ENCODE data around the gene SESN1.
A peak's percentile ranks its signal among the peaks of the same experiment; 100 is the strongest.

Gene SESN1

DNA sequence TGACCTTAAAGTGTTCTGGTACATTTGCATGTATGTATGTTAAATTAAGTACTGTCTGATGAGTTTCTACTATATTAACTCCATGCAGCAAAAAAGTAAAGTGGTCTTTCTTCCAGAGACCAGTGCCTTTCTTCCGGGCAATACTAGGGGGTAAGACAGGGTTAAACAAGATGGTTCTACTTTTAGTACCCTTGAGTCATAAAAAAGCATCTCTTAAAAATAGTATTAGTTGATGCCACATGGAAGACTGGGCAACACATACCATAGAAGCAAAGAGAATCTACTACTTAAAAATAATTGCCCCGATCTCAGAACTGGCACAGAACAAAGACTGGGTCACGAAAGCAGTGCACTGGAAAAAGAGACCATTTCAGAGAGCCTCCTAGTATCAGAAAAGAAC, 66.2 kb downstream of the SESN1 start:
- no peak for DNase-seq (ENCODE audit: low spot score)

DNA sequence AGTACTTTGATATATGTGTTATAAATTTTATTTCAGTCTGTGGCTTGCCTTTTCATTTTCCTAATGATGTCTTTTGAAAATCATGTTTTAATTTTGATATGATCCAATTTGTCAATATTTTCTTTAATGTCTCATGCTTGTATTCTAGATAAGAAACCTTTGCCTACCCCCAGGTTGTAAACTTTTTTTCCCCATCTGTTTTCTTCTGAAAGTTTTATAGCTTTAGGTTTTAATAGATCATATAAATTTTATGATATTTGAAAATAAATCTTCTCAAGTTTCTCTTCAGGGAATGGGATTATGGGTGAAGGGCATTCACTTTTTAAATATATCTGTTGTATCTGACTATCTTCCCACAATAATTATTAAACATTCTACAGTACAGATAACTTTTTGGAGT, 66.7 kb downstream of the SESN1 start:
- DNase-seq (ENCODE audit: low spot score), result no peak

DNA sequence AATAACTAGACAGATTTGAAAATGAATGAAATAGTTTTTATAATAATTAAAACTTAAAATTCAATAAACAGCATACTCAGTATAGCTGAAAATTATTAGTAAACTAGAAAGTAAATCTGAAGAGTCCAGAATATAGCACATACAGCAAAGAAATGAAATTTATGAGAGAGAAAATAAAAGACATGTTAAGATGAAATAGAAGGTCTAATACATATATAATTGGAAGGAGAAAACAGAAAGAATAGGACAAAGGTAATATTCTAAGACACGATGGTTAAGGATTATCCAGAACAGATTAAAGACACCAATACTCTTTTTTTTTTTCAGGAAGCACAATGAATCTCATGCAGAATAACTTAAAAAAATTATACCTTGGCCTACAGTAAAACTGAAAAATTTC, 69.0 kb downstream of the SESN1 start:
- DNase-seq (ENCODE audit: low spot score), result no peak

DNA sequence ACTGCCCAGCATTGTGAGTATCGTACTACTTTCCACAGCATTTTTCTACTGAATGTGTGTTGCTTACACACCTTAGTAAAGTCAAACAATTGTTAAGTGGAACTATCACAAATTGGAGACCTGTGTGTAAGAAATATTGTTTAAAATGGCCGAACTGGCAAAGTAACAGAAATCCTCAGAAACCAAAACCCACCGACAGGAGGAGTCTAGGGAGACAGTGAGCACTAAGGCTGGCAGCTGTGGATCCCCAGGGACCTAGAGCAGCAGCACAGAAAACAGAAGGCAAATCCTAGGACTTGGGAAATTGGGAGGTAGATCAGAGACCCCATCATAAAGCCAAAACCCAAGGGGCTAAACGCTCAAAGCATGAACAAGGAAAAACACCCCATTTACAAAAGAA, 69.9 kb downstream of the SESN1 start:
- DNase-seq (ENCODE audit: low spot score), result peak; percentile 7

GRCh38 chr6:109024368-109024767, 70.3 kb downstream of the SESN1 start:
- peak; percentile 6 for DNase-seq (ENCODE audit: low spot score)

- DNase-seq (ENCODE audit: low spot score), result no peak
Measured at GRCh38 chr6:109023356-109023925, 71.2 kb downstream of the SESN1 start.

GRCh38 chr6:109021870-109022269, 72.8 kb downstream of the SESN1 start:
- DNase-seq (ENCODE audit: low spot score), result no peak

GRCh38 chr6:109019911-109020310, 74.7 kb downstream of the SESN1 start:
- no peak for DNase-seq (ENCODE audit: low spot score)

DNA sequence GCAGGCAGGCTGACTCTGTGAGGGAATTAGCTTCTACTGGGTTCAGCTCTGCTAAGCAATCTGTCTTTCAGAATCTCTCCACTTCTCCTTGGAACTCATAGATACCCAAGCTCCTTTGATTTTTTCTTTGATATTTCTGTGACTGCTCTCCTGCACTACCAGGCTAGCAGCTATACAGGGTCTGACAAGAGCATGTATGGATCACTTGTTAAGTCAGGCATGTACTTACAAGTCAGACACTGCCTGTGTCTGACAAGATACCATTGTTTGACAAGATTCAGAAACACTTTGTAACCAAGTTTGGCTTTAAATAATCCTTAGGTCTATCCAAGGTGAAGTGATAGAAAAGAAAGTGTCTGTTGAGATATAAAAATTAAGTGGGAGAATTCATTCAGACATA, 79.5 kb downstream of the SESN1 start:
- DNase-seq (ENCODE audit: low spot score), result no peak

GRCh38 chr6:109014606-109015005, 80.0 kb downstream of the SESN1 start:
- DNase-seq (ENCODE audit: low spot score), result no peak

DNA sequence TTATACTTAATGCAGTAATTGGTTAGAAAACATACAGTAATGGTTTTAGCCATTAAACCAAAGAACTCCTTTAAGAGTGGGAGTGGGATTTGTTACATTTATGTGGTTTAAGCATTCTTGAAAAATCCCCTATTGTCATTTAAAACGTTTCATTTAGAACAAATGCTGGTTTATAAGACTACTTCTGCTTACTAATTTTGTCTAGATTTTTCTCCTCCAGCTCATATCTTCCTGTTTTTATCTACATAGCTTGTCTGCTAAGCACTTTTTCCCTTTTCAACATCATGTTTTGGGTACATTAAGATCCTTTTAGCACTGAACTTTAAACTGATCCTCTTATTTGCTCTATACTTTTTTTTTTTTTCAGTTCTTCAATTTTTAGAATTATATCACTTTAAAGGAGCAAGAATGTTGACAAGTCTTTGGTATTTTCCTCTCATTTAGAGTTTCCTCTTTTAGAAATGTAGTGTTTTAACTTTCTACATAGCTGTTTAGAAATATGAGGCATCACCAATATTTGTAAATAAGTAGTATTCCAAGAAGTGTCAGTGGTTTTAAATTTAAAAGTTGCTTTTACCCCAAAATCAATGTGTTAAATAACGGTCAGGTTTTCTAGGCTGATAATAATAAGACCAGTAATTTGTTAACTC, 80.9 kb downstream of the SESN1 start:
- no peak for DNase-seq (ENCODE audit: low spot score)

DNA sequence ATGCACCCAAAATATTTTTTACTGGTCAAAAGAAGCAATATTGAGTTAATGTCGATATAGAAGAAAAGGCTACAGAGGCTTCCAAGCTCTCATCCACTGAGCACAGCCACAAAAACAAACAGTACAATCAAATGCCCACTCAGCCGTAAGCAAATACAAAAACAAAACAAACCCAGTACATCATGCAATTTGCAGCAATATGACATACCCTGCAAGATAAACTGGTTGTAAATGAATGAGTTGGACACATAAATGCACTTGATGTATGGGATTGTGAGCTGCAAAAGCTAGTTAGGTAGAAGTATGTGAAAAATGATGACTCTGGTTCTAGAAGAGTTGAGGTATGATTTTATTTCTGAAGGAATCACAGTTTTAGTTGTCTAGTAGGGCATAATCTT, 83.9 kb downstream of the SESN1 start:
- no peak for DNase-seq (ENCODE audit: low spot score)

DNA sequence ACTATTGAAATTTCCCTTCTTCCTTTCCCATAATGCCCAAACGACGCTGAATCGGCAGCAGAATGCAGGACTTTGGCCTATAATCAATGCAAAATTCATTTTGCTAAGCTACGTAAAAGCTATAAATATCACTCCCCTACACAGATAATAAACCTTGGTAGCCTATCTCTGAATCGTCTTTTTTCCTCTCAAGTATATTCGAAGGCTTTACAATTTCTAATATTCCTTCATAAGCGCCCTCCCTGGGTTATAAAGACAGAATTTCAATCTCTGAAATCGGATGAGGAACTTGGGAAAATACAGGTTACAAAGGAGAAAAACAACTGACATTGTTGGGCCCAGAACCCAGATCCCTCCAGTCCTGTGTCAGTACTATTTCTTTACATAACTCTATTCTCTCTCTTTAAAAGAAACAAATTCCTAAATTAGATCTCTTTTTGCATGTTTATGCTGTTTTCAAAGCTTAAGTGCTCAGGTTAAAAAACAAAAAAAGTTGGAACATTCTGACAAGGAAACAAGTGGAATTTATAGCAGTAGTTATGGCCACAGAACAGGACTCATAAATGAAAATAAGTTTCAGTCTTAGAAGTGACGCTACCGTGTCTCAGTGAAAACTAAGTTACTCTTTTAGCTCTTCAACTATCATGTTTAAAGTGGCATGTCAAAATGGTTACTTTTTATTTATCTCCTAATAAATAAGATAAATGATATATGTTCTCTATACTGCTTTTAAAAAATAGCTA, 84.5 kb downstream of the SESN1 start:
- DNase-seq (ENCODE audit: low spot score), result no peak

DNA sequence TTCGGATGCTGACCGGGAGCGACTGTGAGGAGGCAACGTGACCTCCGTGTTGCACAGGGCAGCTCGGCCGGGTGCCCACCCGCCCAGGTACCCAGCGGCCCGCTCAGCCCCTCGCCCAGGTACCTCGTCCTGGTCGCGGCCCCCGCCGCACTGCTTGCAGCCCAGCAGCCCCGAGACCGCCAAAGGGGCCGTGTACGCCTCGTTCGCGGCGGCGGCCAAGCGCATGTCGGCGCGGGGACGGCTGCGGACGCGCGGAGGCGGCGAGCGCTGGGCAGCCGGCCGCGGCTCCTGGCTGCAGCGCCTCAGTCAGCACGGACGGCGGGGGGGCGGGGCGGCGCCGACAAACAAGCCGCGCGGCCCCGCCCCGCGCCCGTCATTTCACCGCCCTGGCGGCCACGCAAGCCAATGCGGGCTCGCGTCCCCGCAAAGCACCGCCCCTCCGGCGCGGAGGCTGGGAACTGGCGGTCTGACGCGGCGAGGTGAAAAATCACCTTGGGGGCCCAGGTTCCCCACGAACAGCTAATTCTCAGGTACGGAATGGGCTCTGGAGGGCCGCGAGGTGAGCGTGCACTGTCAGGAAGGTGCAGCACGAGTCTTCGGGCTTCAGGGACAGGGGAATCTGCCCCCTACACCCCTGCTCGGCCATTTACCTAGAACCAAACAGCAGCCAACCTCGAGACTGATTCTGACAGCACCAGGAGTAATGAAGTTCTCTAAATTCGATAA, 85.2 kb downstream of the SESN1 start:
- DNase-seq (ENCODE audit: low spot score), result peak; percentile 96

DNA sequence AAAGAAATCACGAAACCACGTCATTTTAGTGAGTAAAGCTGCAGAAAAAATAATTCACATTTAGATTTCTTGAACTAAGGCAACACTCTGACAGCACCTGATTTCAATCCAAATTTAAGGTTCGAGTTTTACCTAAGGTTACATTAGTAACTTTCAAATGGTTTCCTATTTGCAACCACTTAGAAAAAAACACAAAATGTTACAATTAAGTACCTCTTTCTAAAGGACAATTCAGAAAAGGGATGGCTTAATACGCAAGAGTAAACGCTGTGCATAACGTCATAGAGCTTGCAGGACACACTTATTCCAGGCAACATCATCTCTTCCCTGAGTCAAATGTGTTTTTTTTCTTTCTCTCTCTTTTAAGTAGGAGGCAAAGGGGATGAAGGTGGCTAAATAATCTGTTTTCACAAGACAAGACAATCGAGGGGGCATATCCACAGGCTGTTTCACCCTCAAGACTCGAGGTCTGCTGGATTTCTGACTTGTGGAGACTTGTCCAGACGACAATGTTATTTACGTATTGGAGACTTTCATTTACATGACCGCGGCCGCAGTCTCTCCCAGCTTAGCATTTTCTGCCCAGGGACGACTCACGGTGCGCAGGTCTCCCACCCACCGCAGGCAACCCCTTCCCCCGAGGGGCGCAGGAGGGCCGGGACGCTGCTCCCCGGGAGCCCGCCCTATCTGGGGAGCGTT, 86.0 kb downstream of the SESN1 start:
- peak; percentile 22 for DNase-seq (ENCODE audit: low spot score)

GRCh38 chr6:109008054-109008453, 86.6 kb downstream of the SESN1 start:
- no peak for DNase-seq (ENCODE audit: low spot score)

DNA sequence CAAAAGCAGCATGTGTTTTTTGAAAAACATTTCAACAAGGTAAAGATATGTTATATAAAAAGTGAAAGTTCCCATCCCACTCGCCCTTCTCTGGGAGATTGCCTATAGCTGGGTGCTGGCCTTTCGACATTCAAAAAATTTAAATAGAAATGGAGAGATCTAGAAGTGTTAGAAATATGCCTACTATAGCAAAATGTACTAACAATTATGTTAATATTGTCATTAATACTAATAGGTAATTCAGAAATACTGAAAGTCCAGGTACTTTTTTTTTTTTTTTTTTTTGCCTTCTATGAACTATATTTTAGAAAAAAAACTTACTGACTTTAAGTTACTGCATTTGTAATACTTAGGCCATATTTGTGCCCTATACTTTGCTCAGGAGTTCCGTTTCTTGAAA, 87.1 kb downstream of the SESN1 start:
- no peak for DNase-seq (ENCODE audit: low spot score)

DNA sequence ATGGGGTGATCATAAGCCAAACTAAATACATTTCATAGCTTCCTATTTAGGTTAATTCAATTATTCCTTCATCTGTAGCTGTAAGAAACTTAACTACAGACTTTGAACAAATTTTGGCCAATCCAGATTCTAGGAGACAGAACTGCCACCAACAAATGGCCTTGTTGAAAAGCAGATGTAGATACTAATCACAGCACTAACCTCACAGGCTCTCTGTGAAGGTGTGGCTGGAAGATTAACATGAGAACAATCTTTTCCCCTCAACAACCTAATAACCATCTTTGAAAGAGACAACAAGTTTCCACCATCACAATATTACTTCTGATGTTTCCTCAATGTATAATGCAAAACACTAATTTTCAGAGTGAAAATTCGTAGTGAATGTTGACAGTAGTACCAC, 87.8 kb downstream of the SESN1 start:
- DNase-seq (ENCODE audit: low spot score), result no peak

DNA sequence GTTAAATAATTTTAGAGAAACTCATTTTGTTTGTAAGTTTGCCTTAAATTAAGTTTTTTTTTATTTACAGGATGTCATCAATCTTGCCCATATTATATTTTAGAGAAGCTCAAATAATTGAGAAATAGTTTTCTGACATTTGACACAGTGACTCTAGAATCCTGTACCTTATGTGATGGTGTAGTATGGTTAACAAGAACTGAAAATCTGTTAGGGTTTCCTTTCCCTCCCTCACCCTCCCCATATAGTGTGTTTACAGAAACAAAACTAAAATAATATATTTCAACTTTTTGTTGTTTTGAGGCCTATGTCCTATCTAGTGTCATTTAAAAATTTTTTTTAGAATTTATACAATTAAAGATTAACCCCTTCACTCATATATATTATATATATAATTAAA, 91.8 kb downstream of the SESN1 start:
- DNase-seq (ENCODE audit: low spot score), result no peak

- DNase-seq (ENCODE audit: low spot score), result peak; percentile 30
Measured at GRCh38 chr6:109002051-109002697, 92.5 kb downstream of the SESN1 start.

GRCh38 chr6:109001291-109001894, 93.3 kb downstream of the SESN1 start:
- no peak for DNase-seq (ENCODE audit: low spot score)
